Thymus (tissue), 11 donors: ENCODE results near the gene ARHGEF39. TPM values are rescaled to one million over a fixed set of nuclear protein-coding genes. Genes with fewer than 3 reads are reported as not detected.
A peak's percentile ranks its signal among the peaks of the same experiment; 100 is the strongest.

ENCODE experiments used
- DNase-seq, 9 donors: peaks; one replicate each; pipeline ENCODE4 v3.0.0-alpha.2; 2013; ENCODE audit warnings: low spot score in 9 of 9, low read depth in 6 of 9, missing footprints in 1 of 9
- H3K27ac ChIP-seq, 2 donors: one replicate each; pipeline ENCODE4 v1.5.1; 2013; ENCODE audit warnings: control low read depth in 1 of 2, low read depth in 1 of 2, low read length in 1 of 2, mild to moderate bottlenecking in 1 of 2, moderate library complexity in 1 of 2
- H3K27me3 ChIP-seq, 2 donors: one replicate each; pipeline ENCODE4 v1.5.1; 2013; ENCODE audit warnings: low read length in 1 of 2; ENCODE audit not compliant: control insufficient read depth in 2 of 2, insufficient read depth in 1 of 2
- H3K36me3 ChIP-seq, 2 donors: one replicate each; pipeline ENCODE4 v1.5.1; 2013; ENCODE audit warnings: low read length in 1 of 2, mild to moderate bottlenecking in 1 of 2, moderate library complexity in 1 of 2; ENCODE audit not compliant: control insufficient read depth in 2 of 2, insufficient read depth in 2 of 2
- H3K4me1 ChIP-seq, 2 donors: one replicate each; pipeline ENCODE4 v1.5.1; 2013; ENCODE audit warnings: low read length in 2 of 2; ENCODE audit not compliant: control insufficient read depth in 2 of 2, insufficient read depth in 2 of 2
- H3K4me3 ChIP-seq, 2 donors: one replicate each; pipeline ENCODE4 v1.5.1; 2013; ENCODE audit warnings: low read length in 2 of 2, control low read depth in 1 of 2, mild to moderate bottlenecking in 1 of 2
- H3K9me3 ChIP-seq, 2 donors: one replicate each; pipeline ENCODE4 v1.5.1; 2013; ENCODE audit warnings: low read length in 1 of 2, mild to moderate bottlenecking in 1 of 2; ENCODE audit not compliant: control insufficient read depth in 2 of 2, insufficient read depth in 1 of 2
- WGBS: extraction: QIAGEN DNeasy Blood & Tissue Kit; methylation state at CpG from one replicate; pipeline ENCODE4 v1.1.7; 2013; 5-methylcytosine and 5-hydroxymethylcytosine counted together
- polyA plus RNA-seq: library from polyadenylated mRNA; stranded (reverse); fragments of 200-250 nt; gene quantifications from one replicate; pipeline ENCODE4 v1.2.3, GENCODE V29; 2013
- total RNA-seq: library from RNA; stranded (reverse); fragments of 120-200 nt; gene quantifications from one replicate; pipeline ENCODE4 v1.2.4, GENCODE V29; 2013
- donor health status: healthy.

ARHGEF39 gene
- total and polyA plus RNA-seq, 2 donors: 1.5 to 3.9 TPM

DNA sequence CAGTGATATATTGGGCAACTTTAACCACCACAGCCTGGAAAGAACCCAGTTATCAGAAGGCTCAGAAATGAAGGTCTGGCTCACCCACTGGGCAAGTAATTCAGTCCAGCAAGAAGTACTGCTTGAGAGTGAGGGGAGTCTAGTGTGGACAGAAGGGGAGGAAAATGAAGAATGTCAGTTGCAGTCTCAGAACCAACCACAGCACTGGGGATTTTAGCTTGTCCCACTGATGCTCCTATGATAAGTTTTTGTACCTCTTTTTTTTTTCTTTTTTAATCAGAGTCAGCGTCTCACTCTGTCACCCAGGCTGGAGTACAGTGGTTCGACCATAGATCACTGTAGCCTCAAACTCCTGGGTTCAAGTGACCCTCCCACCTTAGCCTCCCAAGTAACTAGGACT lies 37.4 kb downstream of the ARHGEF39 start:
- H3K4me1 ChIP-seq: no peaks in the 10 kb centered on the region
- no peaks in the 10 kb centered on the region for H3K36me3 ChIP-seq
- no peak overlapping the region for H3K4me3 ChIP-seq
- WGBS: 96% methylated on average over 2 of the region's 2 CpGs
- H3K27me3 ChIP-seq: no peaks in the 10 kb centered on the region
- H3K27ac ChIP-seq: no peak overlapping the region
- H3K9me3 ChIP-seq: no peaks in the 10 kb centered on the region
- DNase-seq: no peak

GRCh38 chr9:35619800-35620158 lies 45.2 kb downstream of the ARHGEF39 start:
- Histone ChIP-seq H3K27ac (peak overlapping the region; percentile 71 to 88), H3K36me3 (no peaks in the 10 kb centered on the region), H3K27me3 (no peaks in the 10 kb centered on the region), H3K4me1 (peaks cover 35 to 53% of the 10 kb centered on the region in 2 donors), H3K4me3 (no peak overlapping the region), H3K9me3 (peaks cover 0 to 2% of the 10 kb centered on the region in 2 donors)
- 33% methylated on average over 2 of the region's 2 CpGs for WGBS
- DNase-seq: peak in 1 of 9 donors; percentile 64

GRCh38 chr9:35618854-35619799 lies 45.9 kb downstream of the ARHGEF39 start:
- Histone ChIP-seq H3K27ac (peak overlapping the region; percentile 76 to 88), H3K4me1 (peaks cover 35 to 53% of the 10 kb centered on the region in 2 donors), H3K27me3 (no peaks in the 10 kb centered on the region), H3K4me3 (no peak overlapping the region), H3K9me3 (peaks cover 0 to 2% of the 10 kb centered on the region in 2 donors), H3K36me3 (no peaks in the 10 kb centered on the region)
- WGBS: 64% methylated on average over 17 of the region's 17 CpGs
- peak in 6 of 9 donors; percentile 45 to 80 (median 56) for DNase-seq

GRCh38 chr9:35618325-35618727 lies 46.7 kb downstream of the ARHGEF39 start, which contains the start of gene CD72:
Gene CD72, minus strand, starts transcription at chr9:35618413. Its CDS starts 110 bp downstream, at chr9:35618303.
- H3K4me3 ChIP-seq: peak within 1 kb of the TSS; percentile 60 to 69
- DNase-seq: peak in 1 of 9 donors; percentile 31
- no peaks in the 10 kb centered on the region for H3K36me3 ChIP-seq
- WGBS: 64% methylated on average over 7 of the region's 7 CpGs
- H3K27ac ChIP-seq: peak within 1 kb of the TSS; percentile 76 to 88
- H3K9me3 ChIP-seq: peaks cover 0 to 2% of the 10 kb centered on the region in 2 donors
- H3K27me3 ChIP-seq: no peaks in the 10 kb centered on the region
- peaks cover 35 to 53% of the 10 kb centered on the region in 2 donors for H3K4me1 ChIP-seq

DNA sequence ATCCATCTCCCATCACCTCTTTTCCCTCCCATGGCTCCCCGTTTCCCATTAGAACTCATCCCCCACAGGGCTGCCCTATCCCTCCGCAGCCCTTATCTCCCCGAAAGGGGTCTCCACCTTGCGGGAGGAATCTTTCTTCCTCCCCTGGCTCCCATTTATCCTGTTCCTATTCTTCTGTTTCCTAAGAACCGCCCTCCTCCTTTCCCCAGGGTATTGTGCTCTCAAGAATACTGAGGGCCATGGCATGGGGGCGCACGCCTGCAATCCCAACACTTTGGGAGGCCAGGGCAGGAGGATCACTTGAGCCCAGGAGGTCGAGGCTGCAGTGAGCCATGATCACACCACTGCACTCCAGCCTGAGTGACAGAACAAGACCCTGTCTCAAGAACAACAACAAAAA lies 47.4 kb downstream of the ARHGEF39 start:
- peaks cover 0 to 2% of the 10 kb centered on the region in 2 donors for H3K9me3 ChIP-seq
- H3K4me1 ChIP-seq: peaks cover 35 to 53% of the 10 kb centered on the region in 2 donors
- no peak for DNase-seq
- WGBS: 78% methylated on average over 8 of the region's 8 CpGs
- H3K4me3 ChIP-seq: peak overlapping the region; percentile 60 to 69
- no peaks in the 10 kb centered on the region for H3K27me3 ChIP-seq
- H3K36me3 ChIP-seq: no peaks in the 10 kb centered on the region
- H3K27ac ChIP-seq: peak overlapping the region in 1 of 2 donors; percentile 78

- Histone ChIP-seq H3K36me3 (no peaks in the 10 kb centered on the region), H3K9me3 (peaks cover 0 to 2% of the 10 kb centered on the region in 2 donors), H3K4me3 (peak overlapping the region; percentile 60 to 69), H3K27ac (peak overlapping the region; percentile 71 to 78), H3K27me3 (no peaks in the 10 kb centered on the region), H3K4me1 (peaks cover 35 to 53% of the 10 kb centered on the region in 2 donors)
- 11% methylated on average over 51 of the region's 51 CpGs for WGBS
- peak in 5 of 9 donors; percentile 49 to 83 (median 68) for DNase-seq
Measured at GRCh38 chr9:35616681-35617459, 48.1 kb downstream of the ARHGEF39 start.

DNA sequence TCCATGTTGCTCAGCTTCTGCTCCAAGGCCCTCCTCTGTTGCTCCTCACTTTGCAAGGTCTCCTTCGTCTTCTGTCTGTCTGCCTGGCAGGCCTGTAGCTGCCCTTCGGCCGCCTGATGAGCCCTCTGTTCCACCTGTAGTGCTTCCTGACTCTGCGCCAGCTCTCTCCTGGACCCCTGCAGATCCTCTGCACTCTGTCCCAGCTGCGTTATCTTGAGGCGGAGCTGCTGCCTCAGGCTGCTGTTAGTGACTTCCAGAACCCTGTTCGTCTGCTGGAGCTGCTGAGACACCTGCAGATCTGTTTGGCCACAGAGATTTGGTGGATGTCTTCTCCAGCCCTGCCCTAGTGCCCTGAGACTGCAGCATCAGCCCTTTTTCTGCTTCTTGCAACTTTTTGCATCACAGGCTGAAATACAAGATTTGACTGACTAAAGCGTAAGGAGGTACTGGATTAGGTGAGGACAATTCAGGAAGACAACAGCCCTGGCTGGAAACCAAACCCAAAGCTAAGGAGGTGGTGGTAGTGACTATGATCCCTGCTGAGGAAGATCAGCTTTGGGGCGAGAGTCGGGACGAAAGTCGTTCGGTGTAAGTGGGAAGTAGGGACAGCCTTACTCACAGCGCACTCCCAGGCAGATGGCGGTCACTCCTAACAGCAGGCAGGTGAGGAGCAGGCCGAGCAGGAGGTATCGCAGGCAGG lies 48.9 kb downstream of the ARHGEF39 start:
- Histone ChIP-seq H3K36me3 (no peaks in the 10 kb centered on the region), H3K4me3 (peak overlapping the region; percentile 60 to 69), H3K9me3 (peaks cover 0 to 2% of the 10 kb centered on the region in 2 donors), H3K4me1 (peaks cover 35 to 53% of the 10 kb centered on the region in 2 donors), H3K27ac (peak overlapping the region; percentile 71 to 78), H3K27me3 (no peaks in the 10 kb centered on the region)
- WGBS: 82% methylated on average over 17 of the region's 17 CpGs
- peak in 1 of 9 donors; percentile 68 for DNase-seq

DNA sequence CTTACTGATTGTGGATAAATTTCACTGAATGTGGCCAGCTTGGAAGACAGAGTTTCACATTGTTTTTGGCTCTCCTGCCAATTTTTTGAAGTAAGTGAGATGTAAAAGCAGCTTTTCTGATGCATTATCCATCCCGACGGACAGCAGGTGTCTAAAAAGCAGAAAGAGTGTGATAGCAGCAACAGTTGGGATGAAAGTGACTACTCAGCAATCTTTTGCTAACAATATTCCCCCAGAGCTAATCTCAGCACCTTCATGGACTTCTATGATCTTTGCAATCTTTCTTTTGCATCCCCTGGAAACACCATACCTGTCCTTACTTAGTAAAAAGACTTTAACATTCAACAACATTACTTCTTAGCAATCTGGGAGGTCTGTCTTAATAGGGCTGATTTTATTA lies 52.2 kb downstream of the ARHGEF39 start:
- DNase-seq: no peak
- H3K4me1 ChIP-seq: peaks cover 13 to 25% of the 10 kb centered on the region in 2 donors
- no peaks in the 10 kb centered on the region for H3K27me3 ChIP-seq
- no peaks in the 10 kb centered on the region for H3K9me3 ChIP-seq
- H3K27ac ChIP-seq: no peak overlapping the region
- no peak overlapping the region for H3K4me3 ChIP-seq
- peaks cover 24 to 25% of the 10 kb centered on the region in 2 donors for H3K36me3 ChIP-seq
- WGBS: 98% methylated on average over 2 of the region's 2 CpGs
